H9 (cell line): ENCODE data around the gene PTGDR2. TPM values are rescaled to one million over a fixed set of nuclear protein-coding genes. Genes with fewer than 3 reads are reported as not detected.

ENCODE experiments used
- DNase-seq: peaks from one replicate; pipeline ENCODE4 v3.0.0-alpha.2; 2017
- H2AFZ ChIP-seq: one replicate; pipeline ENCODE4 v1.6.1; 2013; ENCODE audit warnings: mild to moderate bottlenecking, low read length, control low read depth, moderate library complexity
- H2AK5ac ChIP-seq: 2 replicates; pipeline ENCODE4 v1.6.1; 2013; ENCODE audit warnings: low read length, control low read depth, mixed read lengths; ENCODE audit not compliant: insufficient read length
- H2BK120ac ChIP-seq: one replicate; pipeline ENCODE4 v1.6.1; 2013; ENCODE audit warnings: low read depth, mild to moderate bottlenecking, low read length, control low read depth, inconsistent platforms; ENCODE audit not compliant: poor library complexity, severe bottlenecking
- H2BK12ac ChIP-seq: 2 replicates; pipeline ENCODE4 v1.6.1; 2013; ENCODE audit warnings: low read length, control low read depth, mixed read lengths, low read depth; ENCODE audit not compliant: insufficient read length
- H2BK15ac ChIP-seq: 2 replicates; pipeline ENCODE4 v1.6.1; 2013; ENCODE audit warnings: low read depth, low read length, control low read depth
- H2BK20ac ChIP-seq: one replicate; pipeline ENCODE4 v1.6.1; 2013; ENCODE audit warnings: low read depth, mild to moderate bottlenecking, low read length, control low read depth, inconsistent platforms; ENCODE audit not compliant: poor library complexity, severe bottlenecking
- H2BK5ac ChIP-seq: 2 replicates; pipeline ENCODE4 v1.6.1; 2013; ENCODE audit warnings: low read length, control low read depth, mixed read lengths; ENCODE audit not compliant: insufficient read length
- H3K14ac ChIP-seq: 2 replicates; pipeline ENCODE4 v1.6.1; 2013; ENCODE audit warnings: low read length, control low read depth; ENCODE audit not compliant: insufficient read depth
- H3K18ac ChIP-seq: 2 replicates; pipeline ENCODE4 v1.6.1; 2013; ENCODE audit warnings: low read depth, mild to moderate bottlenecking, mixed read lengths, low read length, control low read depth; ENCODE audit not compliant: insufficient read length
- H3K23ac ChIP-seq: 2 replicates; pipeline ENCODE4 v1.6.1; 2013; ENCODE audit warnings: low read length, control low read depth, mixed read lengths, low read depth; ENCODE audit not compliant: insufficient read length
- H3K23me2 ChIP-seq: 2 replicates; pipeline ENCODE4 v1.6.1; 2013; ENCODE audit warnings: low read depth, mild to moderate bottlenecking, mixed read lengths, low read length, control low read depth; ENCODE audit not compliant: insufficient read length, poor library complexity, severe bottlenecking
- H3K27ac ChIP-seq: 2 replicates; pipeline ENCODE4 v1.5.1; 2013; ENCODE audit warnings: low read length, control low read depth, mixed read lengths, low read depth; ENCODE audit not compliant: insufficient read length
- H3K27me3 ChIP-seq: 2 replicates; pipeline ENCODE4 v1.6.1; 2013; ENCODE audit warnings: low read length, control low read depth, inconsistent platforms; ENCODE audit not compliant: insufficient read depth
- H3K4ac ChIP-seq: 2 replicates; pipeline ENCODE4 v1.6.1; 2013; ENCODE audit warnings: low read depth, mild to moderate bottlenecking, control low read depth, inconsistent platforms, low read length, moderate library complexity
- H3K4me1 ChIP-seq: 2 replicates; pipeline ENCODE4 v1.6.1; 2013; ENCODE audit warnings: low read length, control low read depth, inconsistent platforms; ENCODE audit not compliant: insufficient read depth
- H3K4me2 ChIP-seq: 2 replicates; pipeline ENCODE4 v1.6.1; 2013; ENCODE audit warnings: low read length, control low read depth, mixed read lengths; ENCODE audit not compliant: insufficient read length, insufficient read depth
- H3K56ac ChIP-seq: 2 replicates; pipeline ENCODE4 v1.6.1; 2013; ENCODE audit warnings: low read depth, mild to moderate bottlenecking, mixed read lengths, low read length, control low read depth; ENCODE audit not compliant: insufficient read length
- H3K79me1 ChIP-seq: 2 replicates; pipeline ENCODE4 v1.6.1; 2013; ENCODE audit warnings: low read depth, mild to moderate bottlenecking, moderate library complexity, low read length, control low read depth, inconsistent platforms; ENCODE audit not compliant: insufficient read depth, poor library complexity, severe bottlenecking
- H3K79me2 ChIP-seq: 2 replicates; pipeline ENCODE4 v1.6.1; 2013; ENCODE audit warnings: low read length, control low read depth, inconsistent platforms; ENCODE audit not compliant: insufficient read depth
- H3K9ac ChIP-seq: 2 replicates; pipeline ENCODE4 v1.6.1; 2013; ENCODE audit warnings: low read length, control low read depth, mixed read lengths; ENCODE audit not compliant: insufficient read length; ENCODE audit errors: extremely low read depth
- H3K9me3 ChIP-seq: one replicate; pipeline ENCODE4 v1.6.1; 2013; ENCODE audit warnings: low read depth, low read length, inconsistent platforms; ENCODE audit not compliant: control insufficient read depth
- H3T11ph ChIP-seq: one replicate; pipeline ENCODE4 v1.6.1; 2013; ENCODE audit warnings: mild to moderate bottlenecking, low read length, control low read depth, inconsistent platforms
- H4K20me1 ChIP-seq: one replicate; pipeline ENCODE4 v1.6.1; 2013; ENCODE audit not compliant: control insufficient read depth, insufficient read length, insufficient read depth
- H4K5ac ChIP-seq: 2 replicates; pipeline ENCODE4 v1.6.1; 2013; ENCODE audit warnings: low read depth, mild to moderate bottlenecking, mixed read lengths, low read length, control low read depth; ENCODE audit not compliant: insufficient read length
- H4K8ac ChIP-seq: replicated peaks from 2 replicates; pipeline ENCODE4 v1.6.1; 2013; ENCODE audit warnings: low read length, control low read depth, mixed read lengths, low read depth; ENCODE audit not compliant: insufficient read length
- H4K91ac ChIP-seq: 2 replicates; pipeline ENCODE4 v1.6.1; 2013; ENCODE audit warnings: low read depth, mild to moderate bottlenecking, moderate library complexity, mixed read lengths, low read length, control low read depth; ENCODE audit not compliant: insufficient read length
- H3K27ac Mint-ChIP-seq, 3 experiments: 2 replicates in 2 of 3; 3 replicates in 1 of 3; pipeline ENCODE4 v1.8.0; 2020 to 2021; ENCODE audit warnings: mixed read lengths in 3 of 3, mild to moderate bottlenecking in 1 of 3, moderate library complexity in 1 of 3
- H3K27me3 Mint-ChIP-seq: 2 replicates; pipeline ENCODE4 v1.8.0; 2021; ENCODE audit warnings: low read depth, mild to moderate bottlenecking, moderate library complexity, mixed read lengths
- H3K36me3 Mint-ChIP-seq, 3 experiments: 2 replicates in 2 of 3; 3 replicates in 1 of 3; pipeline ENCODE4 v1.8.0; 2020 to 2021; ENCODE audit warnings: low read depth in 3 of 3, mixed read lengths in 3 of 3; ENCODE audit not compliant: insufficient read depth in 1 of 3
- H3K4me1 Mint-ChIP-seq, 2 experiments: 2 replicates each; pipeline ENCODE4 v1.8.0; 2020; ENCODE audit warnings: mixed read lengths in 2 of 2
- H3K4me3 Mint-ChIP-seq, 2 experiments: 2 replicates in 1 of 2; 3 replicates in 1 of 2; pipeline ENCODE4 v1.8.0; 2020 to 2021; ENCODE audit warnings: mild to moderate bottlenecking in 2 of 2, mixed read lengths in 2 of 2, moderate library complexity in 1 of 2
- H3K9me3 Mint-ChIP-seq, 2 experiments: 2 replicates in 1 of 2; 3 replicates in 1 of 2; pipeline ENCODE4 v1.8.0; 2020; ENCODE audit warnings: mild to moderate bottlenecking in 2 of 2, mixed read lengths in 2 of 2, moderate library complexity in 1 of 2
- CTCF ChIP-seq: fragments of 200-600 bp; sonication (generic); conservative IDR thresholded peaks from 3 replicates; pipeline ENCODE4 v1.8.0; 2021; ENCODE audit warnings: antibody characterized with exemption, mild to moderate bottlenecking
- WGBS: extraction: QIAGEN DNeasy Blood & Tissue Kit; methylation state at CpG from one replicate; pipeline ENCODE4 v1.1.7; 2013; ENCODE audit warnings: missing lambda C conversion rate, low lambda C conversion rate, mixed read lengths; ENCODE audit not compliant: insufficient read length; ENCODE audit errors: extremely low coverage; 5-methylcytosine and 5-hydroxymethylcytosine counted together
- total RNA-seq: library from RNA; stranded (reverse); gene quantifications from 2 replicates; pipeline ENCODE4 v1.2.1, GENCODE V29; 2021

PTGDR2 gene
- total RNA-seq, 1 experiment from 2014 or later, result not detected

GRCh38 chr11:60854140-60854846 is 1.5 kb downstream of the PTGDR2 start:
- DNase-seq, result no peak
- peaks cover 15 to 29% (median 25%) of the 10 kb centered on the region in 3 experiments for H3K36me3 Mint-ChIP-seq
- Histone ChIP-seq H3K18ac (no peak overlapping the region), H4K8ac (no peak overlapping the region), H3K79me1 (no peaks in the 10 kb centered on the region), H4K5ac (no peak overlapping the region), H2BK120ac (no peak overlapping the region), H3K79me2 (no peaks in the 10 kb centered on the region), H4K91ac (no peak overlapping the region), H2BK5ac (no peak overlapping the region), H2AK5ac (no peak overlapping the region), H3K23ac (no peak overlapping the region), H3K23me2 (no peaks in the 10 kb centered on the region), H3K27ac (no peak overlapping the region), H3K4me2 (no peak overlapping the region), H3K27me3 (no peaks in the 10 kb centered on the region), H2BK20ac (no peak overlapping the region), H3K9me3 (no peaks in the 10 kb centered on the region), H3K56ac (no peak overlapping the region), H3T11ph (no peak overlapping the region), H2BK12ac (no peak overlapping the region), H4K20me1 (no peaks in the 10 kb centered on the region), H2AFZ (no peak overlapping the region), H2BK15ac (no peak overlapping the region), H3K4me1 (no peaks in the 10 kb centered on the region; the same call in 1 of the 2 replicates), H3K4ac (no peak overlapping the region), H3K9ac (no peak overlapping the region), H3K14ac (no peak overlapping the region)
- H3K4me1 Mint-ChIP-seq, result no peaks in the 10 kb centered on the region
- H3K4me3 Mint-ChIP-seq, result no peak overlapping the region; a peak in 1 of 5 replicates
- TF ChIP-seq CTCF, result no peak
- H3K9me3 Mint-ChIP-seq, result no peaks in the 10 kb centered on the region
- WGBS, result no CpG with 5 or more reads among the region's 8 CpGs
- H3K27me3 Mint-ChIP-seq, result peaks cover 2% of the 10 kb centered on the region; the same call in 1 of the 2 replicates
- no peak overlapping the region for H3K27ac Mint-ChIP-seq
